Measurements from ENCODE around the gene DPF3.

- TF ChIP-seq GATA3 (IDR thresholded peaks at IDR 0.05; ENCODE audit: low read depth, low read length) = no peak
- no peak for TF ChIP-seq GATA2 (IDR thresholded peaks at IDR 0.05; ENCODE audit: low read depth, low read length)
These were observed 118.8 kb downstream of the DPF3 start for GRCh38 chr14:72774894-72775620.
